Measurements from ENCODE around the gene VIPR2.

GRCh38 chr7:159113056-159113455 is 31.6 kb downstream of the VIPR2 start:
- TF ChIP-seq CTCF (IDR thresholded peaks at IDR 0.05 in 8 of 11, conservative IDR thresholded peaks at IDR 0.05 in 3 of 11) (no peak), POLR2A (IDR thresholded peaks at IDR 0.05) (no peak), POLR2AphosphoS5 (IDR thresholded peaks at IDR 0.05) (no peak)
